HS-5 (cell line): ENCODE data around the gene MAFB.

ENCODE experiments used
- DNase-seq: peaks from one replicate; pipeline ENCODE4 v3.0.0-alpha.2; 2012; ENCODE audit warnings: low read depth

The MAFB gene

GRCh38 chr20:40657526-40657925 lies 31.5 kb downstream of the MAFB start:
- DNase-seq = no peak

GRCh38 chr20:40655451-40655850 lies 33.6 kb downstream of the MAFB start:
- DNase-seq = no peak

GRCh38 chr20:40654876-40655275 lies 34.2 kb downstream of the MAFB start:
- DNase-seq = no peak

- DNase-seq = no peak
Observed at GRCh38 chr20:40652441-40652987, 36.5 kb downstream of the MAFB start.

- peak; percentile 56 for DNase-seq
Observed at GRCh38 chr20:40651151-40651550, 37.9 kb downstream of the MAFB start.

- no peak for DNase-seq
Observed at GRCh38 chr20:40650707-40651106, 38.3 kb downstream of the MAFB start.

GRCh38 chr20:40648210-40649072 lies 40.6 kb downstream of the MAFB start:
- DNase-seq = no peak

- no peak for DNase-seq
Observed at GRCh38 chr20:40646813-40647212, 42.2 kb downstream of the MAFB start.

- no peak for DNase-seq
Observed at GRCh38 chr20:40646361-40646760, 42.7 kb downstream of the MAFB start.

GRCh38 chr20:40644863-40645262 lies 44.2 kb downstream of the MAFB start:
- DNase-seq = no peak

GRCh38 chr20:40643891-40644290 lies 45.1 kb downstream of the MAFB start:
- no peak for DNase-seq

- DNase-seq = no peak
Observed at GRCh38 chr20:40641809-40642208, 47.2 kb downstream of the MAFB start.

- no peak for DNase-seq
Observed at GRCh38 chr20:40641202-40641601, 47.8 kb downstream of the MAFB start.

- no peak for DNase-seq
Observed at GRCh38 chr20:40640667-40641066, 48.4 kb downstream of the MAFB start.

GRCh38 chr20:40639676-40640355 lies 49.2 kb downstream of the MAFB start:
- DNase-seq = no peak

GRCh38 chr20:40639132-40639531 lies 49.9 kb downstream of the MAFB start:
- no peak for DNase-seq

- no peak for DNase-seq
Observed at GRCh38 chr20:40638414-40638813, 50.6 kb downstream of the MAFB start.

- no peak for DNase-seq
Observed at GRCh38 chr20:40637176-40637575, 51.9 kb downstream of the MAFB start.

- DNase-seq = no peak
Observed at GRCh38 chr20:40636486-40636885, 52.5 kb downstream of the MAFB start.

- no peak for DNase-seq
Observed at GRCh38 chr20:40635971-40636370, 53.1 kb downstream of the MAFB start.
